Heart left ventricle (tissue), 13 donors: Measurements from ENCODE around the gene FAM98B.

Experiments
- POLR2A ChIP-seq, 2 donors: fragments of 450-650 bp; IDR thresholded peaks; one replicate each; pipeline ENCODE4 v1.6.1; 2017; ENCODE audit warnings: antibody characterized with exemption in 2 of 2, mild to moderate bottlenecking in 2 of 2, moderate library complexity in 2 of 2
- TF ChIP-seq, protein P1 (sequence below), 12 donors: fragments of 200-600 bp; sonication (generic) in 4 of 12; IDR thresholded peaks; one replicate each; pipeline versions ENCODE4 v1.5.0 to v1.8.0; 2018 to 2022; ENCODE audit warnings: antibody characterized with exemption in 12 of 12, mild to moderate bottlenecking in 5 of 12
- donor health status: ischemic (EF 13 %, LVEDD 7.1; RV severe dilation, severe dysfunction).
- donor health status: DM: no; HTN: yes; CAD: no.
- donor health status: DM: no; HTN: no; CAD: no.
- donor health status: ischemic (EF 25% LVEDD 6.9; RV normal size, moderate dysfunction).
- donor health status: ischemic (EF 25% LVEDD 5.7; RV mildly dilated, moderate dysfunction).
- donor health status: ischemic (EF 35%, LVEDD 5.7; RV mildly dilated, moderate dysfunction).
- donor health status: nonischemic (EF 11% LVEDD 7.7; RV severe dilation, severe dysfunction).
- donor health status: DM: yes; HTN: yes; CAD: no.
- donor health status: PGD.
- donor health status: ischemic (EF 29% LVEDD 5.4; RV normal size, mild dysfunction).
- donor health status: nonischemic (EF 23%, LVEDD 6.1; RV moderate dilation, normal function).

DNA sequence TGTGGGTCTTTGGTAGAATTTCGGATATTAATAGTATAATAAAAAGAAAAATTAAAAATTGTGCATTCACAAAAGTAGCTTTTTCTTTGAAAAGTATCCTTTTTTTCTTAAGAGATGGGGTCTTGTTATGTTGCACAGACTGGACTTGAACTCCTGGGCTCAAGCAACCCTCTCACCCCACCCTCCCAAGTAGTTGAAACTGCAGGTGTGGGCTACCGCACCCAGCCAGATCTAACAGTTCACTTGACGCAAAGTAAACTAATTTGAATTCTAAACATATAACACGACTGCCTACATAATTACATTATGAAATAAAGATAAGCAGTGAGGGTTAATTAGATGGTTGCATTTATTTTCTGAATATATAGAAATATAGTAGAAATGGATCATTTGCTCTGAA is 10.7 kb downstream of the FAM98B start:
- TF ChIP-seq, protein P1, sequence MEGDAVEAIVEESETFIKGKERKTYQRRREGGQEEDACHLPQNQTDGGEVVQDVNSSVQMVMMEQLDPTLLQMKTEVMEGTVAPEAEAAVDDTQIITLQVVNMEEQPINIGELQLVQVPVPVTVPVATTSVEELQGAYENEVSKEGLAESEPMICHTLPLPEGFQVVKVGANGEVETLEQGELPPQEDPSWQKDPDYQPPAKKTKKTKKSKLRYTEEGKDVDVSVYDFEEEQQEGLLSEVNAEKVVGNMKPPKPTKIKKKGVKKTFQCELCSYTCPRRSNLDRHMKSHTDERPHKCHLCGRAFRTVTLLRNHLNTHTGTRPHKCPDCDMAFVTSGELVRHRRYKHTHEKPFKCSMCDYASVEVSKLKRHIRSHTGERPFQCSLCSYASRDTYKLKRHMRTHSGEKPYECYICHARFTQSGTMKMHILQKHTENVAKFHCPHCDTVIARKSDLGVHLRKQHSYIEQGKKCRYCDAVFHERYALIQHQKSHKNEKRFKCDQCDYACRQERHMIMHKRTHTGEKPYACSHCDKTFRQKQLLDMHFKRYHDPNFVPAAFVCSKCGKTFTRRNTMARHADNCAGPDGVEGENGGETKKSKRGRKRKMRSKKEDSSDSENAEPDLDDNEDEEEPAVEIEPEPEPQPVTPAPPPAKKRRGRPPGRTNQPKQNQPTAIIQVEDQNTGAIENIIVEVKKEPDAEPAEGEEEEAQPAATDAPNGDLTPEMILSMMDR (IDR thresholded peaks at IDR 0.05), result no peak
- no peak for TF ChIP-seq POLR2A (IDR thresholded peaks at IDR 0.05)
